GM19467 (cell line): ENCODE results near the gene TRAPPC2L.

Source experiments
- ATAC-seq: cut with Tn5 transposase; IDR thresholded peaks from one replicate; pipeline ENCODE4 v1.9.1; 2021; ENCODE audit warnings: mild to moderate bottlenecking, moderate library complexity; ENCODE audit not compliant: unreplicated experiment

Gene TRAPPC2L

GRCh38 chr16:88874938-88875599 lies 18.1 kb downstream of the TRAPPC2L start:
- no peak for ATAC-seq

GRCh38 chr16:88875703-88876234 lies 18.8 kb downstream of the TRAPPC2L start:
- ATAC-seq, result no peak

- no peak for ATAC-seq
These were observed 20.1 kb downstream of the TRAPPC2L start for GRCh38 chr16:88876942-88877526.

GRCh38 chr16:88877564-88878289 lies 20.8 kb downstream of the TRAPPC2L start:
- ATAC-seq, result no peak

- ATAC-seq, result no peak
These were observed 21.4 kb downstream of the TRAPPC2L start for GRCh38 chr16:88878356-88878755.

GRCh38 chr16:88878967-88879787 lies 22.2 kb downstream of the TRAPPC2L start:
- no peak for ATAC-seq

- ATAC-seq, result no peak
These were observed 22.8 kb downstream of the TRAPPC2L start for GRCh38 chr16:88879788-88880055.

GRCh38 chr16:88880226-88881006 lies 23.5 kb downstream of the TRAPPC2L start:
- no peak for ATAC-seq

- no peak for ATAC-seq
These were observed 24.2 kb downstream of the TRAPPC2L start for GRCh38 chr16:88881007-88881615.

- ATAC-seq, result no peak
These were observed 24.9 kb downstream of the TRAPPC2L start for GRCh38 chr16:88881675-88882357.

GRCh38 chr16:88882358-88883030 lies 25.6 kb downstream of the TRAPPC2L start:
- no peak for ATAC-seq

- no peak for ATAC-seq
These were observed 26.4 kb downstream of the TRAPPC2L start for GRCh38 chr16:88883117-88883895.

- ATAC-seq, result no peak
These were observed 27.0 kb downstream of the TRAPPC2L start for GRCh38 chr16:88883946-88884345.

GRCh38 chr16:88884569-88885271 lies 27.8 kb downstream of the TRAPPC2L start:
- no peak for ATAC-seq

- ATAC-seq, result no peak
These were observed 28.9 kb downstream of the TRAPPC2L start for GRCh38 chr16:88885693-88886280.

GRCh38 chr16:88886420-88886844 lies 29.5 kb downstream of the TRAPPC2L start:
- no peak for ATAC-seq

GRCh38 chr16:88886845-88887521 lies 30.1 kb downstream of the TRAPPC2L start:
- no peak for ATAC-seq
